B cell (primary cell): ENCODE data around the gene CCHCR1. TPM values are rescaled to one million over a fixed set of nuclear protein-coding genes. Genes with fewer than 3 reads are reported as not detected.

ENCODE experiments used
- ATAC-seq: fragments of 200-7000 bp; cut with Tn5 transposase; one replicate; pipeline ENCODE4 v1.10.0; 2021; ENCODE audit warnings: low read depth, mild to moderate bottlenecking, moderate number of reproducible peaks, moderate library complexity
- CTCF ChIA-PET: fragments of 350-600 bp; sonication (Branson Sonifier 250); formaldehyde crosslinking; loops from one replicate; lab custom pipeline; 2021; ENCODE audit warnings: antibody characterized with exemption, inconsistent platforms; lab: Charles Lee
- POLR2A ChIA-PET: fragments of 350-600 bp; sonication (Branson Sonifier 250); formaldehyde crosslinking; loops from one replicate; lab custom pipeline; 2021; ENCODE audit warnings: antibody characterized with exemption; lab: Charles Lee
- DNase-seq: peaks from one replicate; pipeline ENCODE4 v3.0.0; 2013
- H2AFZ ChIP-seq: 2 replicates; pipeline ENCODE4 v1.6.1; 2012; ENCODE audit warnings: mild to moderate bottlenecking, low read depth, low read length; ENCODE audit not compliant: insufficient read depth, poor library complexity, severe bottlenecking
- H3K27ac ChIP-seq, 2 donors: 1 replicate in 1 of 2; 2 replicates in 1 of 2; pipeline ENCODE4 v1.5.1; 2012 to 2013; ENCODE audit warnings: low read length in 2 of 2, mild to moderate bottlenecking in 2 of 2, moderate library complexity in 1 of 2
- H3K27me3 ChIP-seq, 4 experiments: fragments of 200-600 bp in 1 of 4; sonication (generic) in 1 of 4; replicated peaks in 1 of 4; 1 replicate in 2 of 4; 2 replicates in 2 of 4; pipeline versions ENCODE4 v1.6.1 to v1.7.0; 2013 to 2016; ENCODE audit warnings: low read length in 3 of 4, mild to moderate bottlenecking in 2 of 4, mixed read lengths in 1 of 4, moderate library complexity in 1 of 4; ENCODE audit not compliant: insufficient read depth in 4 of 4, control insufficient read depth in 3 of 4; ENCODE audit errors: control extremely low read depth in 1 of 4
- H3K36me3 ChIP-seq, 2 experiments: replicated peaks in 1 of 2; 1 replicate in 1 of 2; 2 replicates in 1 of 2; pipeline versions ENCODE4 v1.6.1 to v1.7.1; 2013; ENCODE audit warnings: low read length in 1 of 2; ENCODE audit not compliant: insufficient read depth in 2 of 2, control insufficient read depth in 1 of 2; ENCODE audit errors: control extremely low read depth in 1 of 2, extremely low read depth in 1 of 2
- H3K4me1 ChIP-seq, 2 donors: fragments of 200-600 bp in 1 of 2; sonication (generic) in 1 of 2; 1 replicate in 1 of 2; 2 replicates in 1 of 2; pipeline versions ENCODE4 v1.5.1 to v1.6.1; 2013 to 2017; ENCODE audit warnings: low read length in 2 of 2; ENCODE audit not compliant: control insufficient read depth in 2 of 2, insufficient read depth in 2 of 2
- H3K4me2 ChIP-seq: replicated peaks from 2 replicates; pipeline ENCODE3; 2012; ENCODE audit warnings: mild to moderate bottlenecking, low read depth, low read length; ENCODE audit not compliant: poor library complexity, severe bottlenecking
- H3K4me3 ChIP-seq, 5 experiments: fragments of 200-600 bp in 1 of 5; sonication (generic) in 1 of 5; 1 replicate in 3 of 5; 2 replicates in 2 of 5; pipeline versions ENCODE4 v1.5.1 to v1.7.0; 2011 to 2016; ENCODE audit warnings: low read length in 4 of 5, mild to moderate bottlenecking in 4 of 5, low read depth in 2 of 5, control low read depth in 1 of 5, moderate library complexity in 1 of 5; ENCODE audit not compliant: insufficient read depth in 1 of 5; ENCODE audit errors: control extremely low read depth in 1 of 5, extremely low read depth in 1 of 5
- H3K79me2 ChIP-seq: fragments of 200-600 bp; sonication (generic); one replicate; pipeline ENCODE4 v1.6.0; 2016; ENCODE audit warnings: low read length; ENCODE audit not compliant: control insufficient read depth, insufficient read depth
- H3K9ac ChIP-seq: fragments of 200-600 bp; sonication (generic); 2 replicates; pipeline ENCODE4 v1.6.1; 2017; ENCODE audit warnings: mild to moderate bottlenecking, low read length, moderate library complexity
- H3K9me3 ChIP-seq, 3 donors: one replicate each; pipeline versions ENCODE4 v1.6.1 to v1.7.1; 2013; ENCODE audit warnings: low read length in 2 of 3; ENCODE audit not compliant: control insufficient read depth in 2 of 3, insufficient read depth in 1 of 3; ENCODE audit errors: control extremely low read depth in 1 of 3
- H4K20me1 ChIP-seq: 2 replicates; pipeline ENCODE4 v1.6.0; 2012; ENCODE audit warnings: mild to moderate bottlenecking, low read length; ENCODE audit not compliant: insufficient read depth, control insufficient read depth, poor library complexity, severe bottlenecking
- H3K27ac Mint-ChIP-seq: one replicate; pipeline ENCODE4 v1.8.0; 2021; ENCODE audit warnings: mixed read lengths
- H3K27me3 Mint-ChIP-seq: one replicate; pipeline ENCODE4 v1.8.0; 2021; ENCODE audit warnings: mixed read lengths
- H3K4me1 Mint-ChIP-seq: one replicate; pipeline ENCODE4 v1.8.0; 2021; ENCODE audit warnings: mixed read lengths
- H3K4me3 Mint-ChIP-seq: one replicate; pipeline ENCODE4 v1.8.0; 2021; ENCODE audit warnings: mixed read lengths
- H3K9me3 Mint-ChIP-seq: one replicate; pipeline ENCODE4 v1.8.0; 2022; ENCODE audit warnings: mixed read lengths; ENCODE audit not compliant: insufficient read depth
- CTCF ChIP-seq: fragments of 200-600 bp; IDR thresholded peaks from one replicate; pipeline ENCODE4 v1.8.0; 2022; ENCODE audit warnings: antibody characterized with exemption, mild to moderate bottlenecking
- EZH2 ChIP-seq: IDR thresholded peaks from 2 replicates; pipeline ENCODE4 v1.6.1; 2012; ENCODE audit warnings: borderline replicate concordance, low read depth, mild to moderate bottlenecking, moderate library complexity, low read length; ENCODE audit not compliant: insufficient read depth, poor library complexity, severe bottlenecking
- WGBS: methylation state at CpG from one replicate; pipeline ENCODE4 v1.1.5; 2013; ENCODE audit warnings: missing lambda C conversion rate; ENCODE audit not compliant: insufficient coverage; 5-methylcytosine and 5-hydroxymethylcytosine counted together
- intact Hi-C: fragments of 100-400 bp; cut with micrococcal nuclease; formaldehyde crosslinking; loops from one replicate; pipeline ENCODE4 v1.10.0; 2022
- polyA plus RNA-seq: library from polyadenylated mRNA; depleted of rRNA; stranded (reverse); fragments of >200 nt; gene quantifications from 2 replicates; pipeline ENCODE4 v1.2.3, GENCODE V29; 2012
- total RNA-seq, 2 donors: library from RNA; stranded (reverse); fragments of 120-200 nt in 1 of 2; gene quantifications; 1 replicate in 1 of 2; 2 replicates in 1 of 2; pipeline versions ENCODE4 v1.2.3 to v1.2.4, GENCODE V29; 2013 to 2022

The CCHCR1 gene
- total and polyA plus RNA-seq, 2 donors (not counting 1 experiment from before 2014, with no cell fraction given) = 17.0 to 34.7 TPM

GRCh38 chr6:31163922-31164321 is 6.3 kb upstream of the CCHCR1 start:
- H2AFZ ChIP-seq = no peak overlapping the region
- H3K4me1 ChIP-seq = peaks cover 5 to 19% of the 10 kb centered on the region in 2 donors
- H3K27ac ChIP-seq = no peak overlapping the region
- no peak overlapping the region for H3K4me3 Mint-ChIP-seq
- no peaks in the 10 kb centered on the region for H3K36me3 ChIP-seq
- H3K4me2 ChIP-seq = no peak overlapping the region
- no peaks in the 10 kb centered on the region for H3K9me3 ChIP-seq
- H3K4me3 ChIP-seq = no peak overlapping the region
- peaks cover 30% of the 10 kb centered on the region for H3K4me1 Mint-ChIP-seq
- no peaks in the 10 kb centered on the region for H3K79me2 ChIP-seq
- intact Hi-C loops = no loop called here
- no peaks in the 10 kb centered on the region for H3K9me3 Mint-ChIP-seq
- no peak overlapping the region for H3K27ac Mint-ChIP-seq
- DNase-seq (no peak), ATAC-seq (no peak)
- H4K20me1 ChIP-seq = no peaks in the 10 kb centered on the region
- H3K9ac ChIP-seq = no peak overlapping the region
- TF ChIP-seq EZH2 = no peak
- TF ChIP-seq CTCF = no peak
- no peaks in the 10 kb centered on the region for H3K27me3 ChIP-seq
- H3K27me3 Mint-ChIP-seq = no peaks in the 10 kb centered on the region
- ChIA-PET CTCF (interaction anchor here (1.4 to 1.6 kb wide), 2 partner anchors 203 to 278 kb away, joined by 3 to 6 read pairs; no protein-coding TSS in a partner anchor), POLR2A (interaction anchor here (0.7 kb wide), 1 partner anchor 15 kb away, joined by 3 read pairs; no protein-coding TSS in a partner anchor)

- no peak for TF ChIP-seq CTCF
- TF ChIP-seq EZH2 = no peak
- Histone ChIP-seq H4K20me1 (no peaks in the 10 kb centered on the region), H3K36me3 (no peaks in the 10 kb centered on the region), H3K4me2 (no peak overlapping the region), H3K9me3 (no peaks in the 10 kb centered on the region), H3K4me1 (peaks cover 7 to 25% of the 10 kb centered on the region in 2 donors), H3K4me3 (no peak overlapping the region), H3K27me3 (no peaks in the 10 kb centered on the region), H3K9ac (no peak overlapping the region), H3K79me2 (no peaks in the 10 kb centered on the region), H2AFZ (no peak overlapping the region), H3K27ac (no peak overlapping the region)
- no peak for DNase-seq
- ATAC-seq = no peak
- H3K4me1 Mint-ChIP-seq = peaks cover 40% of the 10 kb centered on the region
- no peaks in the 10 kb centered on the region for H3K27me3 Mint-ChIP-seq
- ChIA-PET CTCF (interaction anchor here (1.4 kb wide), 1 partner anchor 280 kb away, joined by 3 read pairs; no protein-coding TSS in a partner anchor), POLR2A (no interaction called here)
- H3K9me3 Mint-ChIP-seq = no peaks in the 10 kb centered on the region
- intact Hi-C loops = no loop called here
- no peak overlapping the region for H3K27ac Mint-ChIP-seq
- 90% methylated on average over 11 of the region's 13 CpGs for WGBS
- no peak overlapping the region for H3K4me3 Mint-ChIP-seq
Observed at GRCh38 chr6:31162463-31163165, 5.0 kb upstream of the CCHCR1 start.
